Ovary (tissue), 9 donors: ENCODE measurements around the gene SUSD2. TPM values are rescaled to one million over a fixed set of nuclear protein-coding genes. Genes with fewer than 3 reads are reported as not detected.
A peak's percentile ranks its signal among the peaks of the same experiment; 100 is the strongest.

Source experiments
- DNase-seq, 5 donors: peaks; one replicate each; pipeline ENCODE4 v3.0.0-alpha.2; 2019 to 2020
- H3K27ac ChIP-seq, 2 donors: fragments of 200-600 bp; one replicate each; pipeline versions ENCODE4 v1.5.1 to v1.8.0; 2019 to 2022
- H3K27me3 ChIP-seq: fragments of 200-600 bp; one replicate; pipeline ENCODE4 v1.8.0; 2022
- H3K36me3 ChIP-seq: fragments of 200-600 bp; sonication (generic); one replicate; pipeline ENCODE4 v1.5.1; 2019
- H3K4me1 ChIP-seq: one replicate; pipeline ENCODE4 v1.8.1; 2013; ENCODE audit warnings: mild to moderate bottlenecking, moderate library complexity; ENCODE audit not compliant: insufficient read depth
- H3K4me3 ChIP-seq: fragments of 200-600 bp; sonication (generic); one replicate; pipeline ENCODE4 v1.5.1; 2017
- H3K9me3 ChIP-seq, 2 donors: fragments of 200-600 bp in 1 of 2; sonication (generic) in 1 of 2; one replicate each; pipeline versions ENCODE4 v1.5.1 to v1.8.1; 2013 to 2019; ENCODE audit warnings: mild to moderate bottlenecking in 1 of 2, moderate library complexity in 1 of 2
- EP300 ChIP-seq: sonication (generic); formaldehyde crosslinking; IDR thresholded peaks from one replicate; pipeline ENCODE4 v1.6.1; 2017; ENCODE audit warnings: antibody characterized with exemption
- POLR2A ChIP-seq: fragments of 450-650 bp; IDR thresholded peaks from one replicate; pipeline ENCODE4 v1.6.1; 2017; ENCODE audit warnings: antibody characterized with exemption, mild to moderate bottlenecking, moderate library complexity
- WGBS, 3 donors: extraction: QIAGEN DNeasy Blood & Tissue Kit in 1 of 3; methylation state at CpG; one replicate each; pipeline versions ENCODE4 v1.1.5 to v1.1.7; 2013 to 2017; 5-methylcytosine and 5-hydroxymethylcytosine counted together
- intact Hi-C, 4 donors: fragments of 100-400 bp; cut with DNase I; formaldehyde crosslinking; loops; one replicate each; pipeline versions ENCODE4 v1.11.0 to v1.15.1; 2022 to 2023
- polyA plus RNA-seq, 2 donors: library from polyadenylated mRNA; stranded (reverse); fragments of 200-250 nt in 1 of 2; fragments of 350-450 nt in 1 of 2; fragmentation: Illumina TruSeq in 1 of 2; extraction: RNeasy Lipid Tissue Mini Kit (QIAGEN cat#74804) in 1 of 2; gene quantifications; one replicate each; pipeline ENCODE4 v1.2.3, GENCODE V29; 2013 to 2014
- total RNA-seq, 7 donors: library from RNA; depleted of rRNA in 2 of 7; stranded (reverse); fragments of >200 nt in 2 of 7; fragmentation: NEBNext Ultra II Directional in 3 of 7; extraction: Animal tissue kit (Norgen Biotek cat#: 25700) in 3 of 7; gene quantifications; one replicate each; pipeline versions ENCODE4 v1.1.0 to v1.2.4, GENCODE V29; 2016 to 2023
- TF ChIP-seq, protein P1 (sequence below), 3 donors: fragments of 450-650 bp in 2 of 3; fragments of 200-600 bp in 1 of 3; IDR thresholded peaks; one replicate each; pipeline versions ENCODE4 v1.5.1 to v1.8.0; 2016 to 2022; ENCODE audit warnings: antibody characterized with exemption in 3 of 3, mild to moderate bottlenecking in 1 of 3
- donor health status: DM: no; HTN: no; CAD: no; lungs with moderate emphysema.
- donor health status: DM: no; HTN: no; CAD: no.
- donor health status: Bipolar disorder and iron deficiency.
- donor health status: DM: yes; HTN: yes; CAD: no.
- donor health status: DM: no; HTN: no; CAD: no.
- donor health status: DM: yes; HTN: yes; CAD: no.

The SUSD2 gene
- total and polyA plus RNA-seq, 9 donors = 0.45 to 4.1 (median 2.6) TPM

DNA sequence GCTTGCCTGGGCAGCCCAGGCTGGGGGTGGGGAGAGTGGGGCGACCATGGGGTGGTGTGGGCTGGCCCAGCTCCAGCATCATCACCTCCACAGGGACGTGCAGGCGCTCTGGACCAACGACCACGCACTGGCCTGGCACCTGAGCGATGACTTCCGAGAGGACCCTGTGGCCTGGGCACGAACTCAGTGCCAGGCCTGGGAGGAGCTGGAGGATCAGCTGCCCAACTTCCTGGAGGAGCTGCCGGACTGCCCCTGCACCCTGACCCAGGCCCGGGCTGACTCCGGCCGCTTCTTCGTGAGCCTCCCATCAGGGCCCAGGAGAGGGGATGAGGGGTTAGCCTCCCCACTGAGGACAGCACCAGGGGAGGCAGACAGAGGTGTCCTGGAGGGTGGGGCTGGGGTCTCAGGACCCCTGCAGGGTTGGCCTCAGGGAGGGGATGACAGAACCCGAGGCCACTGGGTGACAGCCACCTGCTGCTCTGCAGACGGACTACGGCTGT is 3.8 kb downstream of the SUSD2 start:
- no peak overlapping the region for H3K4me3 ChIP-seq
- no peaks in the 10 kb centered on the region for H3K36me3 ChIP-seq
- H3K4me1 ChIP-seq = peaks cover 6% of the 10 kb centered on the region
- no peak for TF ChIP-seq EP300
- TF ChIP-seq POLR2A = no peak
- TF ChIP-seq, protein P1, sequence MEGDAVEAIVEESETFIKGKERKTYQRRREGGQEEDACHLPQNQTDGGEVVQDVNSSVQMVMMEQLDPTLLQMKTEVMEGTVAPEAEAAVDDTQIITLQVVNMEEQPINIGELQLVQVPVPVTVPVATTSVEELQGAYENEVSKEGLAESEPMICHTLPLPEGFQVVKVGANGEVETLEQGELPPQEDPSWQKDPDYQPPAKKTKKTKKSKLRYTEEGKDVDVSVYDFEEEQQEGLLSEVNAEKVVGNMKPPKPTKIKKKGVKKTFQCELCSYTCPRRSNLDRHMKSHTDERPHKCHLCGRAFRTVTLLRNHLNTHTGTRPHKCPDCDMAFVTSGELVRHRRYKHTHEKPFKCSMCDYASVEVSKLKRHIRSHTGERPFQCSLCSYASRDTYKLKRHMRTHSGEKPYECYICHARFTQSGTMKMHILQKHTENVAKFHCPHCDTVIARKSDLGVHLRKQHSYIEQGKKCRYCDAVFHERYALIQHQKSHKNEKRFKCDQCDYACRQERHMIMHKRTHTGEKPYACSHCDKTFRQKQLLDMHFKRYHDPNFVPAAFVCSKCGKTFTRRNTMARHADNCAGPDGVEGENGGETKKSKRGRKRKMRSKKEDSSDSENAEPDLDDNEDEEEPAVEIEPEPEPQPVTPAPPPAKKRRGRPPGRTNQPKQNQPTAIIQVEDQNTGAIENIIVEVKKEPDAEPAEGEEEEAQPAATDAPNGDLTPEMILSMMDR (IDR thresholded peaks at IDR 0.05) = no peak
- WGBS, 3 donors = 85 to 97% (median 91%) methylated on average over 6 to 16 of the region's 16 CpGs
- H3K9me3 ChIP-seq = no peaks in the 10 kb centered on the region
- peak in 2 of 5 donors; percentile 19 to 23 for DNase-seq
- intact Hi-C loops = loop anchor here in 3 of 4 donors (5.0 kb wide), 3 partner anchors 57 to 337 kb away; partner anchors contain the start of gene GGT5 (in 2 of the 3)
- no peak overlapping the region for H3K27ac ChIP-seq
- no peaks in the 10 kb centered on the region for H3K27me3 ChIP-seq

DNA sequence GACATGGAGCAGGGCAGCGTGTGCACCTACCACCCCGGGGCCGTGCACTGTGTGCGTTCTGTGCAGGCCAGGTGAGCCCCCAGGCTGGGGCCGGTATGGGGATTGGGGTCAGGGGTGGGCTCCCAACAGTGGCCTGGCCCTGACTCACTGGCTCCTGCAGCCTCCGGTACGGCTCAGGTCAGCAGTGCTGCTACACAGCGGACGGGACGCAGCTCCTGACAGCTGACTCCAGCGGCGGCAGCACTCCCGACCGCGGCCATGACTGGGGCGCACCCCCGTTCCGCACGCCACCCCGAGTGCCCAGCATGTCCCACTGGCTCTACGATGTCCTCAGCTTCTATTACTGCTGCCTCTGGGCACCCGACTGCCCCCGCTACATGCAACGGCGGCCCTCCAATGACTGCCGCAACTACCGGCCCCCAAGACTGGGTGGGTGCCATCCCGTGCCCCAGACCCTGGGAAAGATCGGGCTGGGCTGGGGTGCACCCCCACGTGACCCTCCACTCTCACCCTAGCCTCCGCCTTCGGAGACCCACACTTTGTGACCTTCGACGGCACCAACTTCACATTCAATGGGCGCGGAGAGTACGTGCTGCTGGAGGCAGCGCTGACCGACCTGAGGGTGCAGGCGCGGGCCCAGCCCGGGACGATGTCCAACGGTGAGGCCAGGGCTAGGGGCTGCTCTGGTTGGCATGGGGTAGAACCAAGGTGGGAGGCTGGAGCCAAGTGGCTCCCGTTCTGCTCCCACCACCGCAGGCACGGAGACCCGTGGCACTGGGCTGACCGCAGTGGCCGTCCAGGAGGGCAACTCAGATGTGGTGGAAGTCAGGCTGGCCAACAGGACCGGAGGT is 4.4 kb downstream of the SUSD2 start:
- H3K27me3 ChIP-seq = no peaks in the 10 kb centered on the region
- DNase-seq = peak in 2 of 5 donors; percentile 19
- intact Hi-C loops = loop anchor here in 3 of 4 donors (5.0 kb wide), 3 partner anchors 57 to 337 kb away; partner anchors contain the start of gene GGT5 (in 2 of the 3)
- H3K36me3 ChIP-seq = no peaks in the 10 kb centered on the region
- no peak overlapping the region for H3K4me3 ChIP-seq
- H3K9me3 ChIP-seq = no peaks in the 10 kb centered on the region
- 92 to 95% (median 94%) methylated on average over 51 of the region's 51 CpGs for WGBS, 3 donors
- no peak overlapping the region for H3K27ac ChIP-seq
- TF ChIP-seq, protein P1 (IDR thresholded peaks at IDR 0.05) = no peak
- TF ChIP-seq POLR2A (no peak), EP300 (no peak)
- H3K4me1 ChIP-seq = peaks cover 7% of the 10 kb centered on the region

GRCh38 chr22:24186352-24186740 is 5.1 kb downstream of the SUSD2 start:
- Histone ChIP-seq H3K4me1 (peaks cover 7% of the 10 kb centered on the region), H3K27me3 (no peaks in the 10 kb centered on the region), H3K36me3 (no peaks in the 10 kb centered on the region), H3K27ac (no peak overlapping the region), H3K9me3 (no peaks in the 10 kb centered on the region), H3K4me3 (no peak overlapping the region)
- DNase-seq = no peak
- WGBS, 3 donors = 90 to 95% (median 91%) methylated on average over 15 of the region's 15 CpGs
- intact Hi-C loops = loop anchor here in 3 of 4 donors (5.0 kb wide), 3 partner anchors 56 to 336 kb away; partner anchors contain the start of gene GGT5 (in 2 of the 3)
- TF ChIP-seq POLR2A (no peak), EP300 (no peak)
- TF ChIP-seq, protein P1 (IDR thresholded peaks at IDR 0.05) = no peak

DNA sequence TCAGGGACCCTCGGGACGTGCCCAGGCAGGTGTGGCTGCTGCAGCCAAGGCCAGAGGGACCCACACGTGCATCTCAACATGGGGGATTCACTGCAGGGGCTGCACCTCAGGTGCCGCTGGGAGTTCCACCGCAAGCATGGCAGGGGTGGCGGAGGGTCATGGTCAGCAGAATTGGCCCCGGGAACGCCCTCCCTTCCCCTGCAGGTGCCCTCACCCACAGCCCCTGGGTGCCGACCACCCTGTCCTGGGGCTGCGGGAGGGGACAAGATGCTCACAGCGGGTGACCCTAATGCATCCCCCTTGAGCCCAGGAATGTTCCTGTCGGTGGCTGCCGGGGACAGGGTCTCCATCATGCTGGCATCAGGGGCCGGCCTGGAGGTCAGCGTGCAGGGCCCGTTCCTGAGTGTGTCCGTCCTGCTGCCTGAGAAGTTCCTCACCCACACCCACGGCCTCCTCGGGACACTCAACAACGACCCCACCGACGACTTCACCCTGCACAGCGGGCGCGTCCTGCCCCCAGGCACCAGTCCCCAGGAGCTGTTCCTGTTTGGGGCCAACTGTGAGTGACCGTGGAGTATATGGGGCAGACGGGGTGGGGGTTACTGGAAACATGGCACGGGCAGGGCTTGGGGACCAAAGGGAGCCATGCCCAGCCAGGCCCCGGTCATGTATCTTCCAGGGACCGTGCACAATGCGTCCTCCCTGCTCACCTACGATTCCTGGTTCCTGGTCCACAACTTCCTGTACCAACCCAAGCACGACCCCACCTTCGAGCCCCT is 5.8 kb downstream of the SUSD2 start:
- Histone ChIP-seq H3K4me1 (peaks cover 5% of the 10 kb centered on the region), H3K27ac (no peak overlapping the region), H3K9me3 (no peaks in the 10 kb centered on the region), H3K4me3 (no peak overlapping the region), H3K27me3 (no peaks in the 10 kb centered on the region), H3K36me3 (no peaks in the 10 kb centered on the region)
- peak in 2 of 5 donors; percentile 14 to 35 for DNase-seq
- WGBS, 3 donors = 87 to 91% (median 89%) methylated on average over 25 to 34 of the region's 34 CpGs
- intact Hi-C loops = loop anchor here in 3 of 4 donors (5.0 kb wide), 3 partner anchors 55 to 335 kb away; partner anchors contain the start of gene GGT5 (in 2 of the 3)
- TF ChIP-seq EP300 (no peak), POLR2A (no peak)
- TF ChIP-seq, protein P1 (IDR thresholded peaks at IDR 0.05) = no peak
